DND-41 (cell line): Measurements from ENCODE around the gene CXorf38.

Experiments used
- EZH2 ChIP-seq: IDR thresholded peaks from 3 replicates; pipeline ENCODE4 v1.6.1; 2012; ENCODE audit warnings: borderline replicate concordance, low read depth, mild to moderate bottlenecking, moderate library complexity, low read length, inconsistent platforms; ENCODE audit not compliant: severe bottlenecking
- TF ChIP-seq, protein P1 (sequence below): IDR thresholded peaks from 2 replicates; pipeline ENCODE4 v1.5.1; 2012; ENCODE audit warnings: borderline replicate concordance, low read length, moderate library complexity, mild to moderate bottlenecking; ENCODE audit not compliant: poor library complexity, severe bottlenecking; ENCODE audit errors: extremely low read depth

DNA sequence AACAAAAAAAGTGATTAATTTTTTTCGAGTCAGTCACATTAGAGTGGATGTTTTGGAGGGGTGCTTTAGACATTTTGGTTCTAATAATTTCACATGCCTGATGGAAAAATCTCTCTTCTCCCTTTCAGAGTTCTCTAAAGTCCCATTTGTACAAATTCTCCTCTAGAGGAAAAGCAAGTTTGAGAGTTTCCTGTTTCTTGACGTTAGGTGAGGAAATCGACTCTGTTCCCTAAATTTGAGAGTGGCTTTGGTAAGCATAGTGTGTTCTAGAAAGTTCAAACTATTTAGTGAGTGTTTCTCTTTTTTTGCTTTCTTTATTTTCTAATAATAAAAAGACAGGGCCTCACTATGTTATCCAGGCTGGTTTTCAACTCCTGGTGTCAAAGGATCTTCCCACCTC lies 68.2 kb downstream of the CXorf38 start:
- TF ChIP-seq, protein P1, sequence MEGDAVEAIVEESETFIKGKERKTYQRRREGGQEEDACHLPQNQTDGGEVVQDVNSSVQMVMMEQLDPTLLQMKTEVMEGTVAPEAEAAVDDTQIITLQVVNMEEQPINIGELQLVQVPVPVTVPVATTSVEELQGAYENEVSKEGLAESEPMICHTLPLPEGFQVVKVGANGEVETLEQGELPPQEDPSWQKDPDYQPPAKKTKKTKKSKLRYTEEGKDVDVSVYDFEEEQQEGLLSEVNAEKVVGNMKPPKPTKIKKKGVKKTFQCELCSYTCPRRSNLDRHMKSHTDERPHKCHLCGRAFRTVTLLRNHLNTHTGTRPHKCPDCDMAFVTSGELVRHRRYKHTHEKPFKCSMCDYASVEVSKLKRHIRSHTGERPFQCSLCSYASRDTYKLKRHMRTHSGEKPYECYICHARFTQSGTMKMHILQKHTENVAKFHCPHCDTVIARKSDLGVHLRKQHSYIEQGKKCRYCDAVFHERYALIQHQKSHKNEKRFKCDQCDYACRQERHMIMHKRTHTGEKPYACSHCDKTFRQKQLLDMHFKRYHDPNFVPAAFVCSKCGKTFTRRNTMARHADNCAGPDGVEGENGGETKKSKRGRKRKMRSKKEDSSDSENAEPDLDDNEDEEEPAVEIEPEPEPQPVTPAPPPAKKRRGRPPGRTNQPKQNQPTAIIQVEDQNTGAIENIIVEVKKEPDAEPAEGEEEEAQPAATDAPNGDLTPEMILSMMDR, result no peak
- no peak for TF ChIP-seq EZH2
